GM10248 (cell line): ENCODE data around the gene NARF.

Experiments used
- CTCF ChIA-PET: fragments of 300-600 bp; sonication (Branson Sonifier 250); formaldehyde crosslinking; extraction: SDS; loops from one replicate; lab custom pipeline; 2021; ENCODE audit warnings: antibody characterized with exemption; lab: Yijun Ruan, JAX
- POLR2A ChIA-PET: fragments of 350-650 bp; sonication (Branson Sonifier 250); formaldehyde crosslinking; extraction: SDS; loops from one replicate; lab custom pipeline; 2020; ENCODE audit warnings: antibody characterized with exemption; lab: Yijun Ruan, JAX
- DNase-seq: peaks from one replicate; pipeline ENCODE4 v3.0.0; 2012; ENCODE audit errors: extremely low spot score
- TF ChIP-seq, protein P1 (sequence below): IDR thresholded peaks from 2 replicates; pipeline ENCODE4 v1.5.1; 2012; ENCODE audit warnings: mild to moderate bottlenecking, low read depth; ENCODE audit errors: extremely low read depth, missing control alignments, control extremely low read depth

Gene NARF

GRCh38 chr17:82517230-82517865 lies 58.8 kb downstream of the NARF start:
- ChIA-PET CTCF (interaction anchor here (1.0 to 1.6 kb wide), 3 partner anchors 9 to 14 kb away, joined by 3 to 4 read pairs (median 3); no protein-coding TSS in a partner anchor), POLR2A (interaction anchor here (0.7 kb wide), 2 partner anchors 11 to 237 kb away, joined by 3 to 7 read pairs; no protein-coding TSS in a partner anchor)
- no peak for DNase-seq
- TF ChIP-seq, protein P1, sequence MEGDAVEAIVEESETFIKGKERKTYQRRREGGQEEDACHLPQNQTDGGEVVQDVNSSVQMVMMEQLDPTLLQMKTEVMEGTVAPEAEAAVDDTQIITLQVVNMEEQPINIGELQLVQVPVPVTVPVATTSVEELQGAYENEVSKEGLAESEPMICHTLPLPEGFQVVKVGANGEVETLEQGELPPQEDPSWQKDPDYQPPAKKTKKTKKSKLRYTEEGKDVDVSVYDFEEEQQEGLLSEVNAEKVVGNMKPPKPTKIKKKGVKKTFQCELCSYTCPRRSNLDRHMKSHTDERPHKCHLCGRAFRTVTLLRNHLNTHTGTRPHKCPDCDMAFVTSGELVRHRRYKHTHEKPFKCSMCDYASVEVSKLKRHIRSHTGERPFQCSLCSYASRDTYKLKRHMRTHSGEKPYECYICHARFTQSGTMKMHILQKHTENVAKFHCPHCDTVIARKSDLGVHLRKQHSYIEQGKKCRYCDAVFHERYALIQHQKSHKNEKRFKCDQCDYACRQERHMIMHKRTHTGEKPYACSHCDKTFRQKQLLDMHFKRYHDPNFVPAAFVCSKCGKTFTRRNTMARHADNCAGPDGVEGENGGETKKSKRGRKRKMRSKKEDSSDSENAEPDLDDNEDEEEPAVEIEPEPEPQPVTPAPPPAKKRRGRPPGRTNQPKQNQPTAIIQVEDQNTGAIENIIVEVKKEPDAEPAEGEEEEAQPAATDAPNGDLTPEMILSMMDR = no peak

DNA sequence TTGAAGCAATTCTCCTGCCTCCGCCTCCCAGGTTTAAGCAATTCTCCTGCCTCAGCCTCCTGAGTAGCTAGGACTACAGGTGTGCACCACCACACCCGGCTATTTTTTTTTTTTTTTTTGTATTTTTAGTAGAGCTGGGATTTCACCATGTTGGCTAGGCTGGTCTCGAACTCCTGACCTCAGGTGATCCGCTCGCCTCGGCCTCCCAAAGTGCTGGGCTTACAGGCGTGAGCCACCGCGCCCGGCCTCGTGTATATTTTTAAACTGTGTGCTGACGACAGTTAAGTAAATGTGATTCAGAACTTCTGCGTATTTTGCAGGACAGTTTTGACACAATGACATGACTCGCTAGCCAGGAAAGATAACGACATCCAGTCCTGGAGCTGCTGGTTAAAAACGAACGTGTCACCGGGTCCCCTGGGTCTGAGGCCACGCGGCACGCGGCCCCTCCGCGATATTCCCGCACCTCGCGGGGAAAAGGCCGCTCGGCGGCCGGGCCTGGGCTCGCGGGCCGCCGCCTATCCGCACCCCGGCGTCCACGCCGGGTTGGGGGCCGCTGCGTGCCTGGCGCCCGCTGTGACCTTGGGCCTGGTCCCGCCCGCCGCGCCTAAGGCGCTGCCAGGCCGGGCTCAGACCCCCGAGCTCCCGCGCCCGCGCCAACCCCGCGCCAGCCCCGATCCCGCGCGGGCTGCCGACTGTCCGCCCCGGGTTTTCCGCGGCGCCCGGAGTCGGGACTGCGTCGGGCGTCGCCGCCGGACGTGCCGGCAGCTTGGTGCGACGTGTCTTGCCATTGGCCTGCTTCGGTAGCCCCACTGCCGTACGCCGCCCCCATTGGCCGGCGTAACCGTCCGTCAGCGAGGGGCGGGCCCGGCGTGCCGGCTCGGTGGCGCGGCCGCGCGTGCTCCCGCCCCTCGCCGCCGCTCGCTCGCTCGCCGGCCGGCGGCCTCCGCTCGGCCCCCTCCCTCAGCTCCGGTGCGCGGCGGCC lies 60.6 kb downstream of the NARF start, which contains the start of gene FOXK2:
Gene FOXK2 (plus strand): TSS at position 907 of the 985 bp plus-strand sequence. CDS start 157 bp downstream, outside the sequence.
- DNase-seq = peak; percentile 100
- CTCF ChIA-PET = interaction anchor here (0.9 to 3.6 kb wide), 10 partner anchors 8 to 35 kb away, joined by 3 to 19 read pairs (median 8); no protein-coding TSS in a partner anchor
- TF ChIP-seq, protein P1 = no peak
- POLR2A ChIA-PET = interaction anchor here (1.1 to 2.0 kb wide), 5 partner anchors 11 to 61 kb away, joined by 5 to 8 read pairs (median 7); partner anchors contain the start of gene NARF

DNA sequence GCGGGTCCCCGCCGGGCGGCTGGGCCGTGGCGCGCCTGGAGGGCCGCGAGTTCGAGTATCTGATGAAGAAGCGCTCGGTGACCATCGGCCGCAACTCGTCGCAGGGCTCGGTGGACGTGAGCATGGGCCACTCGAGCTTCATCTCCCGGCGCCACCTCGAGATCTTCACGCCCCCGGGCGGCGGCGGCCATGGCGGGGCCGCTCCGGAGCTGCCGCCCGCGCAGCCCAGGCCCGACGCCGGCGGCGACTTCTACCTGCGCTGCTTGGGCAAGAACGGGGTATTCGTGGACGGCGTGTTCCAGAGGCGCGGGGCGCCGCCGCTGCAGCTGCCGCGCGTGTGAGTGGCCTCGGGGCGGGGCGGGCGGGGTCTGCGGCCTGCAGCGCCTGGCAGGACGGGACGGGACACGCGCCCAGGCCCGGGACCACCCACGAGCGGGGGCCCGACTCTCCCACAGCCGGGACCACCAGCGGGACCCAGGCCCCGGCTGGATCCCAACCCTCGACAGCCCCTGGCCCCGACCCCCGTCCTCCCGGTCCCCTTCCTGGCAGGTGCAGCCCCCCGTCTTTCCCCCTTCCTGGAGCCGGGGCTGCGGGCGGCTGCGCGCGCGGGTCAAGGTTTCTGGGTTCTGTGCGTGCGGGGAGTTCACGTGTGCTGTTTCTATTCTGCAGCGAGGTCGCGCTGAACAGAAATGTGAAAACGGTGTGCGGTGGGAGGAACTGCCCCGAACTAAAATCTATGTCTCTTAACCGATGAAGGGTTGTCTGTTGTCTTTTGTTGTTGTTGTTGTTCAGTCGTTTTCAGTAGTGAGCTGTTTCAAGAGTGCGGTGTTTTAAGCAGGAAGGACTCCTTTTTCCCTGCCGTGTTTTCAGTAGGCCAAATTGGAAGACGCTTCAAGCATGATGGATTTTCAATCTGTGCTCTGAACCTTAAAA lies 61.7 kb downstream of the NARF start:
- ChIA-PET POLR2A (interaction anchor here (0.5 to 2.0 kb wide), 6 partner anchors 10 to 168 kb away, joined by 3 to 8 read pairs (median 6); partner anchors contain the start of gene NARF), CTCF (interaction anchor here (1.3 to 3.6 kb wide), 9 partner anchors 10 to 34 kb away, joined by 3 to 19 read pairs (median 8); no protein-coding TSS in a partner anchor)
- DNase-seq = peak; percentile 45
- TF ChIP-seq, protein P1 = no peak

DNA sequence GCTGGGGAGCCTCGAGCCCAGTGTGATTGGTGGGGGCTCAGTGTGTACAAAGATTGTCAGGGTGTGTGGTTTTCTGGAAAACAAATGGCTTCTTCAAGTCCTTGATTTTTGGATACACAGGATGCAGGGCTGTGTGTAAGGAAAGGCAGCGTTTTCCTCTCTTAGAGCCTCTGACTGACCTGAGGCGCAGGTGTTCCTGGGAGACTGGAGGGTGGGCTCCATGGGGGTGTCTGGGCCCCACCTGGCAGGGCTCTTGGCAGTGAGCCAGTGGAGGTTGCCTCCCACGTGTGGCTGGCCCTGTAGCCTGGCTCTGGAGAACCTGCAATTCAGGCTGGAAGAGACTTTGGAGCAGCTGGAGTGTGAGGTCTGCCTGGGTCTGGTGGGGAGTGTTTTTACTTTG lies 66.0 kb downstream of the NARF start:
- TF ChIP-seq, protein P1 = no peak
- no peak for DNase-seq
- ChIA-PET CTCF (no interaction called here), POLR2A (interaction anchor here (0.6 kb wide), 1 partner anchor 123 kb away, joined by 3 read pairs; no protein-coding TSS in a partner anchor)

DNA sequence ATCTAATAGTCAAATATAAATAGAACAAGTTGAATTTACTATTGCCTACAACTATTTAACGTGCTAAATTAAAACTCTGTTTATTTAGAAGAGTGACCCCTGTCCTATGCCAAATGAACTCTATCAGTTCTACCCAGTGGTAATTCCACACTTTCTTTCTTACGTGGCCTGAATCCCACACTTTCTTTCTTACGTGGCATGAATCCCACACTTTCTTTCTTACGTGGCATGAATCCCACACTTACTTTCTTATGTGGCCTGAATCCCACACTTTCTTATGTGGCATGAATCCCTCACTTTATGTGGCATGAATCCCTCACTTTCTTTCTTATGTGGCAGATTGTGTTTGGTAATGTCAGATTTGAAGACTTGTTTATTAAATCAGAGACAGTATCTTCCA lies 67.2 kb downstream of the NARF start:
- TF ChIP-seq, protein P1 = no peak
- ChIA-PET CTCF (interaction anchor here (2.7 kb wide), 1 partner anchor 25 kb away, joined by 8 read pairs; no protein-coding TSS in a partner anchor), POLR2A (interaction anchor here (0.7 kb wide), 1 partner anchor 10 kb away, joined by 3 read pairs; no protein-coding TSS in a partner anchor)
- DNase-seq = no peak
